ENCODE results near the gene OR2K2.
"Not testable (repeated sequence)": the region's sequence is repeated elsewhere in the genome, so short reads cannot be mapped to it uniquely, and the experiment has no call there.

Gene OR2K2

GRCh38 chr9:111330124-111330523 lies at the start of gene OR2K2:
OR2K2 (minus strand) TSS chr9:111330224; CDS start chr9:111328433, 1,791 bp downstream.
- no peak for DNase-seq

DNA sequence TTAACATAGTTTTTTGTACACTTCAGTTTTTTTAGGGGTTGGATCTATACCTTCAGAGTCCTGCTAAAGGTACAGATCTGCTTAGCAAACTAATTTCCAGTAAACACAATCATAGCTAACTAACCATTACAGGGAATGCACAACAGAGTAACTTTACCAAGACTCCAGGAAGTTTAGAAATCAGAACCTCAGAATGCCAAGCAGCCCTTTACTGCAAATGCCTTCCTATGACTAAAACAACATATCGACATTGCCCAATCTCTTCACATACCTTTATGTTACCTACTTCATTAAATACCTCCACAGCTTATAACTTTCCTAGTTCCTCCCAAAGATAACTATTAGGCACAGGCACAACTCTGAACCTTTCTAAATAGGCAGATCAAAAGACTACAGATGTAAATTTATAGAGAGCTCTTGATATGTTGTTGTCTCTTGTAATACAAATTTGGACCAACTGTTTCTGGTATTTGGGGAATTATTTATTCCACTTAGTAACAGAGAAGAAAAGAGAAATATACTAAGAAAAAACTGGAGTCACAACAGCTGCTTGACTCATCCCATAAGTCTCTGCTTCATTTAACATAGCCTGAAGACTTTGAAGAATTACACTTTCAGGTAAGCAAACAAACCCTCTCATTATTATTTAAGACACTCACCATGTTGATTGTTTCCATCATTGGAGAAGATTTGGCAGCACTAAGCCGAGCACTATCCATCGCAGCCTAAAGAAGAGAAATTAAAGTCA lies 46.0 kb upstream of the OR2K2 start:
- DNase-seq: no peak

DNA sequence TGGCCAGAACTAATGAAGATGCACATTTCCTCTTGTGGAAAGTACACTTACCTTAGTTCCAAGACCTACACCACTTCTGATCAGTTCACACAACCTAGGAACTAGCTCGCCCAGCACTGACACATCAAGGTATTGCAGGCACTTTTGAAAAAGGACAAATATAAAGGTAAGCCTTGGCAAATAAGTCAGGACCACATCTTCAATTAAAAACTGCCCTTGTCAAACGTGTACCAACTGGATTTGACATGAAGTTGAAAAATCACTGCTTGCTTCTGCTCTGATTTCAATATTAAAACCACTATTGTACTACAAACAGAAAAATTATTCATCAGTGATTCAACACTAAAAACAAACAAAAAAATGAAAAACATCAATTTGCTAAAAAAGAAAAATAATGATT lies 45.0 kb upstream of the OR2K2 start:
- DNase-seq: no peak

- no peak for DNase-seq
Measured at GRCh38 chr9:111372297-111372696, 42.3 kb upstream of the OR2K2 start.

DNA sequence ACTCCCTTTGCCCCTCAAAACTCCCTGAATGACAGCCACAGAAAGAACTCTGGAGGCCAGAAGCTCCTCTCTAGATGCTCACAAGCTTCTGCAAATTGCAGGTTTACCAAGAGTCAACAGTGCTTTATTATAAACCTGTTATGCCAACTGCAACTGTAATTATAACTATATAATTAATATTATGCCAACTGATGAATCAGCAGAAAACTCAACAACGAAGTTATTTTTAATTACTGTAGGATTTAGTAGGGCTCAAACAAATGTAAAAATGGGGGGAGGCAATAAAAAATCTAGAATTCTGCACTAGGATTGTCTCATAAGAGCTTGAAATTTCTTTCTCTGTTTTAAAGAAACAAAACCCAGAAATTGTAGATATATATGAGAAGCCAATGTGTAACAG lies 37.0 kb upstream of the OR2K2 start:
- DNase-seq: no peak

DNA sequence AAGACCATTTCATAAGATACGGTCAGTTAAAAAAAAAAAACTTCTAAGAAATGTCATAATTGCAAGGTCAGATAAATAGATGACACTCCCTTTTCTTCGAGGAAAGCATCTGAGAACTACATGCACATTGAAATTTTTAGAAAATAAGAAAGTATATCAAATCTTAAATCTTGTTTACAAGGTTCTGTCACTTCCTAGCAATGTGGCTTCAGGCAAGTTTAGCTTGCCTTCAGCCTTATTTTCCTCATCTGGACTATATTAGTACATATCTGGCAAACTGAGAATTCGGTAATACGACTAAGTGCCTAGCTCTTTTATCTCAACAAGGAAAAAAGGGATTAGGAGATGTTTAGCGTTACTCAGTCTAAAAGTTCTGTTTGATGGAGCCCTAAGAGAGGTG lies 32.5 kb upstream of the OR2K2 start:
- no peak for DNase-seq

DNA sequence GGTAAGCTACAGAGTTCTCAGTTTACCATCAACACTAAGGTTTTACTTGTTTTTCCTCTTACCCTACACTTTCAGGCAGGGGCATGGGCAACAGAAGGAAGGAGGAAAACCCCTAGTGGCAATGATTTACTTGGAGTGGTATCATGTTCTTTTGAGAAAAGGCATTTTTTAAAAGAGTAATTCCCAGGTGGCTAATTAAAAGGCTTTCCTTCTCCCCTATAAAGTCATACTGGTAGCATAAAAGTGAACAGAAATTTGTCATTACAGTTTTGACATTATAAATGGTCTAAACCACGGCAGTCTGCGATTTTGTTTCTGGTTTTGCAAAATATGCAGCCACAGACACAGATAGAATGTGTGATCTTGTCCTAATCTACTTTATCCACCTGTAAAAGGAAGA lies 30.9 kb upstream of the OR2K2 start:
- DNase-seq: no peak

GRCh38 chr9:111356481-111357244 lies 26.6 kb upstream of the OR2K2 start:
- DNase-seq: no peak

GRCh38 chr9:111352545-111352944 lies 22.5 kb upstream of the OR2K2 start:
- no peak for DNase-seq

- no peak for DNase-seq
Measured at GRCh38 chr9:111350556-111350955, 20.5 kb upstream of the OR2K2 start.

- no peak for DNase-seq
Measured at GRCh38 chr9:111349766-111350165, 19.7 kb upstream of the OR2K2 start.

- no peak for DNase-seq
Measured at GRCh38 chr9:111348821-111349271, 18.8 kb upstream of the OR2K2 start.

- DNase-seq: not testable (repeated sequence)
Measured at GRCh38 chr9:111334318-111334863, 4.4 kb upstream of the OR2K2 start.

DNA sequence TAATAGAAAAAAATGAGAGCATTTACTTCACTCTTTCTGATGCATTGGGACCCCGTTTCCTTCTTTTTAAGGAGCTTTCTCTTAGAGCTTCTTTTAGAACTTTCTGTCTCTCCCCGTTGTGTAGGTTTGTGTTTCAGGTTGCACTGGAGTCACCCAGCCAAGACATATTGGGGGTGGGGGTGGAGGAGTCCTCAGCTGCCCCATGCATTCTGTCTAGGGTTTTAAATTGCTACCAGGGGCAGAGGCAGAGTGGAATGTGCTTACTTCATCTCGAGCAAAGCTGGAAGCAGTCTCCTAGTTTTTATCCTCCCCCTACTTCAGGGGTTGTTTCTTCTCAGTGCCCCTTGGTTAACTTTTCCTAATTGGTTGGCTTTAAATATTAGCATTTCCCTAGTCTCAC lies 9.4 kb downstream of the OR2K2 start:
- DNase-seq: no peak

- no peak for DNase-seq
Measured at GRCh38 chr9:111316796-111317195, 13.2 kb downstream of the OR2K2 start.

DNA sequence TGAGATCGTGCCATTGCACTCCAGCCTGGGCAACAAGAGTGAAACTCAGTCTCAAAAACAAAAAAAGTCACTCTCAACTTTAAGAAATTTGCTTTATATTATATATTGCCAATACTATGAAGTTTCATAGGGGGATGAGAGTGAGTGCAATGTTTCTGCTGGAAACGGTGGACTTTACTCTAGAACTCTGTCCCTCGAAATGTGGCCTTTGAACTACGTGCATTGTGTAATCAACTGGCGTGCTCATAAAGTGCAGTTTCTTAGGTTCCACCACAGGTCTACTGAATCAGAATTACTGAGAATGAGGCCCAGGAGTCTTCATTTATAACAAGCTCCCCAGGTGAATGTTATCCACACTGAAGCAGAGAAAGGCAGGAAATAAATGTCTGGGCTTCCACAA lies 24.1 kb downstream of the OR2K2 start:
- no peak for DNase-seq

- DNase-seq: not testable (repeated sequence)
Measured at GRCh38 chr9:111304000-111304399, 26.0 kb downstream of the OR2K2 start.

GRCh38 chr9:111301195-111301594 lies 28.8 kb downstream of the OR2K2 start:
- no peak for DNase-seq

DNA sequence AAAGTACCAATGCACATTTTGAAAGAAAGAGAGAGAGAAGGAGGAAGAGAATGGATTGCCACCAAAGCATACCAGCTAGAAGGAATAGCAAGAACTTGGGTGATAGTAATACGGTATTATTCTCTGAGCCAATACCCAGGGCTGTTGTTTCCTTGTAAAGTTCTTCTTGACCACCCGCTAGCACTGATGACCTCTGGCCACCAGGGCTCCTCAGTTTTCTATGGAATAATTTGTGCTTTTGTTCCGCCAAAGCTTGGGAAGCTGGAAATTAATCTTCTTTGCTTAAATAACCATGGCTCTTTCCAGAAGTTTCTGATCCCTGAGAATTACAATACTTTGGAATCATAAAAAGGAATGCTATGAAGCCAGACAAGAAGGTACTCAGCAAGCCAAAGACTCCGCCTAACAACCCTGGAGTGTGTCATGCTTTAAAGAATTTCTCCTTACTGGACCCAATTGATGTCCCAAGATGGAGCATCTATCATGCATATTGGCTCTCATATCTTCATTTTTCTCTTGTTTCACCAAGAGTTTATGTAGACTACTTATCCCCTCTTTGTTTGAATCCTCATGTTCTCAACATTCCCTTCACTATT lies 29.8 kb downstream of the OR2K2 start:
- no peak for DNase-seq

DNA sequence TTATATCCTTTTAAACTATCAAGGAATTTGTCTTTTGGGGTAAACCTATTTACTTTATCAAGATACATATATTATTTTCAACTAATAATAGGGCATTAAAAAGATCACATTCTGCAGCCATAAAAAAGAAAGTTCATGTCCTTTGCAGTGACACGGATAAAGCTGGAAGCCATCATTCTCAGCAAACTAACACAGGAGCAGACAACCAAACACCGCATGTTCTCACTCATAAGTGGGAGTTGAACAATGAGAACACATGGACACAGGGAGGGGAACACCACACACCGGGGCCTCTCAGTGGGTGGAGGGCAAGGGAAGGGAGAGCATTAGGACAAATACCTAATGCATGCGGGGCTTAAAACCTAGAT lies 30.4 kb downstream of the OR2K2 start:
- DNase-seq: not testable (repeated sequence)

- DNase-seq: no peak
Measured at GRCh38 chr9:111298731-111299598, 31.1 kb downstream of the OR2K2 start.

DNA sequence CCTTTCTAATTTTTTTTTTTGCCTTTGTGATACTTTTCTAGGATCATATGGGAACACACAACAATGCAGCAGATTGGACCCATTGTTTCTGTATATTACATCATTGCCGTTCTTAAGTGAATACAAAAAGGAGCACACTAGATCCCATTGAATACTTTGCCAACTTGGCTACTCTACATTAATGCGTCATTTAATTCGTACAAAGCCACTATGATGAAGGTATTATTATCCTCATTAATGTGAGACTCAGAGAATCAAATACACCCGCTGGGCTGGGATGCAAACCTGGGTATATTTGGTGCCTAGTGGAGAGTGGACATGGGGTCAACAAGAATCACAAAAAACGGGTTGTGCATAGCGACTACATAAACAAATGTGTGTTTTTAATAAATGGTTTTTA lies 31.9 kb downstream of the OR2K2 start:
- DNase-seq: no peak
